ENCODE measurements around the gene ARMC7. TPM values are rescaled to one million over a fixed set of nuclear protein-coding genes. Genes with fewer than 3 reads are reported as not detected.

ARMC7 gene
- total RNA-seq, 1 experiment from 2014 or later = 48.7 TPM

GRCh38 chr17:75064867-75065561 lies 44.8 kb upstream of the ARMC7 start:
- in situ Hi-C loops (cut with HindIII; ENCODE audit: low pct_unique_long_range_greater_than_20kb, low sequenced_read_pairs) = no loop called here
- H3K27ac ChIP-seq (ENCODE audit: low read length) = no peak overlapping the region
- ChIA-PET POLR2A (no interaction called here), CTCF (interaction anchor here (0.9 kb wide), 1 partner anchor 11 kb away, joined by 6 read pairs; no protein-coding TSS in a partner anchor)
- H3K9me3 ChIP-seq (ENCODE audit: control insufficient read depth, insufficient read depth, low read depth, low read length) = no peaks in the 10 kb centered on the region
- ATAC-seq = no peak
- TF ChIP-seq SIN3A (IDR thresholded peaks at IDR 0.05; ENCODE audit: borderline replicate concordance, insufficient read depth, low read depth, low read length) (no peak), POLR2AphosphoS5 (IDR thresholded peaks at IDR 0.05; ENCODE audit: low read depth, low read length) (no peak), REST (IDR thresholded peaks at IDR 0.05; ENCODE audit: insufficient read depth in 1 of 2, low read depth in 2 of 2, low read length in 1 of 2) (no peak), TCF7L2 (IDR thresholded peaks at IDR 0.05; ENCODE audit: low read depth, low read length) (no peak), CTCF (IDR thresholded peaks at IDR 0.05) (no peak)
- no TSS peak for BruUV-seq (replicated peaks)
- no peak for DNase-seq (ENCODE audit: low read depth, low spot score)
- H3K36me3 ChIP-seq (ENCODE audit: control insufficient read depth, insufficient read depth, low read length) = 0 out of 2 replicates have a peak, but pooled peaks cover 2% of the 10 kb centered on the region
- no peaks in the 10 kb centered on the region for H3K27me3 ChIP-seq (ENCODE audit: control insufficient read depth, insufficient read depth, low read length)
- intact Hi-C loops (cut with micrococcal nuclease; ENCODE audit: unreplicated experiment) = no loop called here
- no peak overlapping the region for H3K4me3 ChIP-seq (ENCODE audit: low read depth in 2 of 2, low read length in 2 of 2)
- no peaks in the 10 kb centered on the region for H3K4me1 ChIP-seq (ENCODE audit: control insufficient read depth, insufficient read depth, low read length)

- Histone ChIP-seq H3K4me1 (ENCODE audit: control insufficient read depth, insufficient read depth, low read length) (no peaks in the 10 kb centered on the region), H3K4me3 (ENCODE audit: low read depth in 2 of 2, low read length in 2 of 2) (no peak overlapping the region), H3K27ac (ENCODE audit: low read length) (no peak overlapping the region), H3K36me3 (ENCODE audit: control insufficient read depth, insufficient read depth, low read length) (0 out of 2 replicates have a peak, but pooled peaks cover 2% of the 10 kb centered on the region), H3K27me3 (ENCODE audit: control insufficient read depth, insufficient read depth, low read length) (no peaks in the 10 kb centered on the region), H3K9me3 (ENCODE audit: control insufficient read depth, insufficient read depth, low read depth, low read length) (no peaks in the 10 kb centered on the region)
- DNase-seq (ENCODE audit: low read depth, low spot score) (no peak), ATAC-seq (no peak)
- intact Hi-C loops (cut with micrococcal nuclease; ENCODE audit: unreplicated experiment) = no loop called here
- TF ChIP-seq REST (IDR thresholded peaks at IDR 0.05; ENCODE audit: insufficient read depth in 1 of 2, low read depth in 2 of 2, low read length in 1 of 2) (no peak), CTCF (IDR thresholded peaks at IDR 0.05) (no peak), TCF7L2 (IDR thresholded peaks at IDR 0.05; ENCODE audit: low read depth, low read length) (no peak), POLR2AphosphoS5 (IDR thresholded peaks at IDR 0.05; ENCODE audit: low read depth, low read length) (no peak), SIN3A (IDR thresholded peaks at IDR 0.05; ENCODE audit: borderline replicate concordance, insufficient read depth, low read depth, low read length) (no peak)
- in situ Hi-C loops (cut with HindIII; ENCODE audit: low pct_unique_long_range_greater_than_20kb, low sequenced_read_pairs) = no loop called here
- no TSS peak for BruUV-seq (replicated peaks)
- ChIA-PET CTCF (interaction anchor here (0.5 to 0.9 kb wide), 2 partner anchors 39 to 78 kb away, joined by 3 read pairs; no protein-coding TSS in a partner anchor), POLR2A (no interaction called here)
These were observed 44.1 kb upstream of the ARMC7 start for GRCh38 chr17:75065562-75066151.
